DLD1 (cell line): ENCODE data around the gene TM4SF4.
"Not testable (repeated sequence)": the region's sequence is repeated elsewhere in the genome, so short reads cannot be mapped to it uniquely, and the experiment has no call there.

Source experiments
- in situ Hi-C: cut with HindIII; loops from 2 replicates; pipeline ENCODE4 v1.10.0; 2017; ENCODE audit warnings: low sequenced_read_pairs

TM4SF4 gene

GRCh38 chr3:149474250-149474817 lies at the start of gene TM4SF4:
Gene TM4SF4, plus strand, starts transcription at chr3:149474697. Its CDS starts 181 bp downstream, at chr3:149474878.
- in situ Hi-C loops, result no loop called here

GRCh38 chr3:149424918-149425317 lies 49.6 kb upstream of the TM4SF4 start:
- in situ Hi-C loops, result no loop called here

- in situ Hi-C loops, result no loop called here
These were observed 48.2 kb upstream of the TM4SF4 start for GRCh38 chr3:149426325-149426724.

GRCh38 chr3:149428087-149428486 lies 46.4 kb upstream of the TM4SF4 start:
- in situ Hi-C loops, result no loop called here

- in situ Hi-C loops, result no loop called here
These were observed 44.3 kb upstream of the TM4SF4 start for GRCh38 chr3:149430216-149430615.

- in situ Hi-C loops, result no loop called here
These were observed 42.3 kb upstream of the TM4SF4 start for GRCh38 chr3:149432149-149432548.

- in situ Hi-C loops, result no loop called here
These were observed 38.3 kb upstream of the TM4SF4 start for GRCh38 chr3:149435996-149436885.

GRCh38 chr3:149437286-149437685 lies 37.2 kb upstream of the TM4SF4 start:
- in situ Hi-C loops, result no loop called here

GRCh38 chr3:149437710-149438109 lies 36.8 kb upstream of the TM4SF4 start:
- in situ Hi-C loops, result no loop called here

GRCh38 chr3:149438981-149439380 lies 35.5 kb upstream of the TM4SF4 start:
- in situ Hi-C loops, result no loop called here

- in situ Hi-C loops, result no loop called here
These were observed 32.9 kb upstream of the TM4SF4 start for GRCh38 chr3:149441642-149442041.

GRCh38 chr3:149442043-149442442 lies 32.5 kb upstream of the TM4SF4 start:
- in situ Hi-C loops, result no loop called here

GRCh38 chr3:149442851-149443544 lies 31.5 kb upstream of the TM4SF4 start:
- in situ Hi-C loops, result no loop called here

GRCh38 chr3:149443545-149443912 lies 31.0 kb upstream of the TM4SF4 start:
- in situ Hi-C loops, result no loop called here

GRCh38 chr3:149444867-149445266 lies 29.6 kb upstream of the TM4SF4 start:
- in situ Hi-C loops, result not testable (repeated sequence)

GRCh38 chr3:149448331-149448831 lies 26.1 kb upstream of the TM4SF4 start:
- in situ Hi-C loops, result no loop called here

GRCh38 chr3:149449182-149449581 lies 25.3 kb upstream of the TM4SF4 start:
- in situ Hi-C loops, result no loop called here

GRCh38 chr3:149449799-149450198 lies 24.7 kb upstream of the TM4SF4 start:
- in situ Hi-C loops, result no loop called here

GRCh38 chr3:149450281-149450680 lies 24.2 kb upstream of the TM4SF4 start:
- in situ Hi-C loops, result no loop called here

GRCh38 chr3:149452036-149452435 lies 22.5 kb upstream of the TM4SF4 start:
- in situ Hi-C loops, result no loop called here

GRCh38 chr3:149453140-149453805 lies 21.2 kb upstream of the TM4SF4 start:
- in situ Hi-C loops, result no loop called here
